GM23248 (cell line): Measurements from ENCODE around the gene TBC1D22A.

Experiments
- EZH2 ChIP-seq: fragments of 200-600 bp; sonication (generic); IDR thresholded peaks from 2 replicates; pipeline ENCODE4 v1.6.1; 2018; ENCODE audit warnings: antibody characterized with exemption, mild to moderate bottlenecking; ENCODE audit not compliant: insufficient read depth, poor library complexity, severe bottlenecking
- EZH2phosphoT487 ChIP-seq: fragments of 200-600 bp; sonication (generic); IDR thresholded peaks from 2 replicates; pipeline ENCODE4 v1.6.1; 2018; ENCODE audit warnings: antibody characterized with exemption, moderate library complexity, mild to moderate bottlenecking, low read depth; ENCODE audit not compliant: insufficient read depth

DNA sequence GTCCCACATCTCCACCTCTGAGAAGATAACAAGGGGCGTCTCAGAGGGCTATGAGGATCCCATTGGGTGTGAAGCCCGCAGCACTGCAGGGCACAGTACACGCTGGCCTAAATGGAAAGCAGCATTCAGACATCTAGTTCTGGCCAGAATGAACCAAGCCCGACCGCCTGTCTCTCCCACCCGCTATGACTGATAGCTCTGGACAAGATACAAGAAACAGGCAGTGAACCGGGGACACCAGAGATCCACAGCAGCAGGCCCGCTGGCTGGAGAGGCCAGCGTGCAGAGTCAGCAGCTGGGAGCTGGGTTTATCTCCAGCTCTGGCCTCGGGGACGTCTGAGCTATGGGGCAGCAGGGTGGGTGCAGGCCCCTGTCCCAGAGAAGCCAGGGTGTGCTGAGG lies 34.0 kb upstream of the TBC1D22A start:
- TF ChIP-seq EZH2 = no peak
- TF ChIP-seq EZH2phosphoT487 = no peak
